ENCODE results near the gene XYLT1. TPM values are rescaled to one million over a fixed set of nuclear protein-coding genes. Genes with fewer than 3 reads are reported as not detected.

The XYLT1 gene
- total RNA-seq, 1 experiment from 2014 or later, result 25.0 TPM

DNA sequence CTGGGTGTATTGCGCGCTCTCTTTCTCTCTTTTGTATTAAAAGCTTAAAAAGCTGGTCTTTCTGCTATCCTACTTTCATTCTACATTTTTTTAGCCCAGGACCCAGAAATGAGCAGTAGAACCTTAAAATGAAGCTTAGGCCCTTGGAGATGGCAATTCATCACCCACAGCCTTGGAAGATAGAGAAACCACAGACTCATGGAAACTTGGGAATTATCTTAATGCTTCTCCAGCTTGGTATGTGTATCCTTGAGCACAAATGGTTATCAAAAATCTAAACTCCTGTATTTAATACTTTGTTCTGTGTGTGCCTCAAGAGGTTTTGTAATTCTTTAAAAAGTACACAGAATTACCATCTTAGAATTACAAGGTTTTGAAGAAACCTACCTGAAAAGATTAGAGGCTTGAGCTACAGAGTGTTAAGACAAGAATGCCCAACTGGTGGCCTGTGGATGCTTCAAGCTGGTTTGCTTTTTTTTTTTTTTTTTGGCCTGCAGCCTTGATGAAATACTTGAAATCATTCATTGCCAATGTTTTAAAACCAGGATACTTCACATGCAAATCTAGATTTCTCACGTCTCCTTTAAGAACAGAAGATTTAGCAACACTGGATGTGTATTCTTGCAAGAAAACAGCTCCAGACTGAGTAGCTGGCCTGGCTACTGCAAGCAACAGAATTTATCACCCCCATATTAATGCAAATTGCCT, 105.0 kb downstream of the XYLT1 start:
- CTCF ChIA-PET, result interaction anchor here (1.0 to 1.7 kb wide), 3 partner anchors 88 to 172 kb away, joined by 3 to 6 read pairs (median 6); no protein-coding TSS in a partner anchor
- Mint-ChIP-seq H3K4me3 (no peak overlapping the region), H3K4me1 (peaks cover 62% of the 10 kb centered on the region), H3K9me3 (no peaks in the 10 kb centered on the region), H3K36me3 (no peaks in the 10 kb centered on the region), H3K27ac (peak overlapping the region; percentile 52; the same call in 1 of the 2 replicates), H3K27me3 (ENCODE audit: low read depth) (no peaks in the 10 kb centered on the region)
- TF ChIP-seq PRRX2 (CRISPR knock-in tag; IDR thresholded peaks at IDR 0.05), result no peak
- TF ChIP-seq, protein P1, sequence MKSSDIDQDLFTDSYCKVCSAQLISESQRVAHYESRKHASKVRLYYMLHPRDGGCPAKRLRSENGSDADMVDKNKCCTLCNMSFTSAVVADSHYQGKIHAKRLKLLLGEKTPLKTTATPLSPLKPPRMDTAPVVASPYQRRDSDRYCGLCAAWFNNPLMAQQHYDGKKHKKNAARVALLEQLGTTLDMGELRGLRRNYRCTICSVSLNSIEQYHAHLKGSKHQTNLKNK (CRISPR knock-in tag; IDR thresholded peaks at IDR 0.05), result no peak
- TF ChIP-seq, protein P2, sequence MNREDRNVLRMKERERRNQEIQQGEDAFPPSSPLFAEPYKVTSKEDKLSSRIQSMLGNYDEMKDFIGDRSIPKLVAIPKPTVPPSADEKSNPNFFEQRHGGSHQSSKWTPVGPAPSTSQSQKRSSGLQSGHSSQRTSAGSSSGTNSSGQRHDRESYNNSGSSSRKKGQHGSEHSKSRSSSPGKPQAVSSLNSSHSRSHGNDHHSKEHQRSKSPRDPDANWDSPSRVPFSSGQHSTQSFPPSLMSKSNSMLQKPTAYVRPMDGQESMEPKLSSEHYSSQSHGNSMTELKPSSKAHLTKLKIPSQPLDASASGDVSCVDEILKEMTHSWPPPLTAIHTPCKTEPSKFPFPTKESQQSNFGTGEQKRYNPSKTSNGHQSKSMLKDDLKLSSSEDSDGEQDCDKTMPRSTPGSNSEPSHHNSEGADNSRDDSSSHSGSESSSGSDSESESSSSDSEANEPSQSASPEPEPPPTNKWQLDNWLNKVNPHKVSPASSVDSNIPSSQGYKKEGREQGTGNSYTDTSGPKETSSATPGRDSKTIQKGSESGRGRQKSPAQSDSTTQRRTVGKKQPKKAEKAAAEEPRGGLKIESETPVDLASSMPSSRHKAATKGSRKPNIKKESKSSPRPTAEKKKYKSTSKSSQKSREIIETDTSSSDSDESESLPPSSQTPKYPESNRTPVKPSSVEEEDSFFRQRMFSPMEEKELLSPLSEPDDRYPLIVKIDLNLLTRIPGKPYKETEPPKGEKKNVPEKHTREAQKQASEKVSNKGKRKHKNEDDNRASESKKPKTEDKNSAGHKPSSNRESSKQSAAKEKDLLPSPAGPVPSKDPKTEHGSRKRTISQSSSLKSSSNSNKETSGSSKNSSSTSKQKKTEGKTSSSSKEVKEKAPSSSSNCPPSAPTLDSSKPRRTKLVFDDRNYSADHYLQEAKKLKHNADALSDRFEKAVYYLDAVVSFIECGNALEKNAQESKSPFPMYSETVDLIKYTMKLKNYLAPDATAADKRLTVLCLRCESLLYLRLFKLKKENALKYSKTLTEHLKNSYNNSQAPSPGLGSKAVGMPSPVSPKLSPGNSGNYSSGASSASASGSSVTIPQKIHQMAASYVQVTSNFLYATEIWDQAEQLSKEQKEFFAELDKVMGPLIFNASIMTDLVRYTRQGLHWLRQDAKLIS (CRISPR knock-in tag; IDR thresholded peaks at IDR 0.05; ENCODE audit: borderline replicate concordance), result no peak
- TF ChIP-seq, protein P3, sequence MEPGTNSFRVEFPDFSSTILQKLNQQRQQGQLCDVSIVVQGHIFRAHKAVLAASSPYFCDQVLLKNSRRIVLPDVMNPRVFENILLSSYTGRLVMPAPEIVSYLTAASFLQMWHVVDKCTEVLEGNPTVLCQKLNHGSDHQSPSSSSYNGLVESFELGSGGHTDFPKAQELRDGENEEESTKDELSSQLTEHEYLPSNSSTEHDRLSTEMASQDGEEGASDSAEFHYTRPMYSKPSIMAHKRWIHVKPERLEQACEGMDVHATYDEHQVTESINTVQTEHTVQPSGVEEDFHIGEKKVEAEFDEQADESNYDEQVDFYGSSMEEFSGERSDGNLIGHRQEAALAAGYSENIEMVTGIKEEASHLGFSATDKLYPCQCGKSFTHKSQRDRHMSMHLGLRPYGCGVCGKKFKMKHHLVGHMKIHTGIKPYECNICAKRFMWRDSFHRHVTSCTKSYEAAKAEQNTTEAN (CRISPR knock-in tag; IDR thresholded peaks at IDR 0.05), result no peak
- TF ChIP-seq, protein P4, sequence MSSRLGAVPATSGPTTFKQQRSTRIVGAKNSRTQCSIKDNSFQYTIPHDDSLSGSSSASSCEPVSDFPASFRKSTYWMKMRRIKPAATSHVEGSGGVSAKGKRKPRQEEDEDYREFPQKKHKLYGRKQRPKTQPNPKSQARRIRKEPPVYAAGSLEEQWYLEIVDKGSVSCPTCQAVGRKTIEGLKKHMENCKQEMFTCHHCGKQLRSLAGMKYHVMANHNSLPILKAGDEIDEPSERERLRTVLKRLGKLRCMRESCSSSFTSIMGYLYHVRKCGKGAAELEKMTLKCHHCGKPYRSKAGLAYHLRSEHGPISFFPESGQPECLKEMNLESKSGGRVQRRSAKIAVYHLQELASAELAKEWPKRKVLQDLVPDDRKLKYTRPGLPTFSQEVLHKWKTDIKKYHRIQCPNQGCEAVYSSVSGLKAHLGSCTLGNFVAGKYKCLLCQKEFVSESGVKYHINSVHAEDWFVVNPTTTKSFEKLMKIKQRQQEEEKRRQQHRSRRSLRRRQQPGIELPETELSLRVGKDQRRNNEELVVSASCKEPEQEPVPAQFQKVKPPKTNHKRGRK (CRISPR knock-in tag; IDR thresholded peaks at IDR 0.05; ENCODE audit: borderline replicate concordance), result no peak
- no peak for TF ChIP-seq RELA (CRISPR knock-in tag; IDR thresholded peaks at IDR 0.05; ENCODE audit: borderline replicate concordance)
- TF ChIP-seq, protein P5, sequence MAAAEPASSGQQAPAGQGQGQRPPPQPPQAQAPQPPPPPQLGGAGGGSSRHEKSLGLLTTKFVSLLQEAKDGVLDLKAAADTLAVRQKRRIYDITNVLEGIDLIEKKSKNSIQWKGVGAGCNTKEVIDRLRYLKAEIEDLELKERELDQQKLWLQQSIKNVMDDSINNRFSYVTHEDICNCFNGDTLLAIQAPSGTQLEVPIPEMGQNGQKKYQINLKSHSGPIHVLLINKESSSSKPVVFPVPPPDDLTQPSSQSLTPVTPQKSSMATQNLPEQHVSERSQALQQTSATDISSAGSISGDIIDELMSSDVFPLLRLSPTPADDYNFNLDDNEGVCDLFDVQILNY (CRISPR knock-in tag; IDR thresholded peaks at IDR 0.05), result no peak
- TF ChIP-seq, protein P6, sequence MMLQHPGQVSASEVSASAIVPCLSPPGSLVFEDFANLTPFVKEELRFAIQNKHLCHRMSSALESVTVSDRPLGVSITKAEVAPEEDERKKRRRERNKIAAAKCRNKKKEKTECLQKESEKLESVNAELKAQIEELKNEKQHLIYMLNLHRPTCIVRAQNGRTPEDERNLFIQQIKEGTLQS (CRISPR knock-in tag; conservative IDR thresholded peaks at IDR 0.05), result no peak
- TF ChIP-seq FOXJ3 (CRISPR knock-in tag; IDR thresholded peaks at IDR 0.05; ENCODE audit: borderline replicate concordance), result no peak
- TF ChIP-seq, protein P7, sequence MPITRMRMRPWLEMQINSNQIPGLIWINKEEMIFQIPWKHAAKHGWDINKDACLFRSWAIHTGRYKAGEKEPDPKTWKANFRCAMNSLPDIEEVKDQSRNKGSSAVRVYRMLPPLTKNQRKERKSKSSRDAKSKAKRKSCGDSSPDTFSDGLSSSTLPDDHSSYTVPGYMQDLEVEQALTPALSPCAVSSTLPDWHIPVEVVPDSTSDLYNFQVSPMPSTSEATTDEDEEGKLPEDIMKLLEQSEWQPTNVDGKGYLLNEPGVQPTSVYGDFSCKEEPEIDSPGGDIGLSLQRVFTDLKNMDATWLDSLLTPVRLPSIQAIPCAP (CRISPR knock-in tag; IDR thresholded peaks at IDR 0.05), result no peak
- no peak for TF ChIP-seq FOXP1 (CRISPR knock-in tag; IDR thresholded peaks at IDR 0.05; ENCODE audit: borderline replicate concordance)
- TF ChIP-seq ETV6 (CRISPR knock-in tag; IDR thresholded peaks at IDR 0.05), result no peak
- TF ChIP-seq TCF7 (CRISPR knock-in tag; IDR thresholded peaks at IDR 0.05; ENCODE audit: low read depth), result no peak
- TF ChIP-seq, protein P8, sequence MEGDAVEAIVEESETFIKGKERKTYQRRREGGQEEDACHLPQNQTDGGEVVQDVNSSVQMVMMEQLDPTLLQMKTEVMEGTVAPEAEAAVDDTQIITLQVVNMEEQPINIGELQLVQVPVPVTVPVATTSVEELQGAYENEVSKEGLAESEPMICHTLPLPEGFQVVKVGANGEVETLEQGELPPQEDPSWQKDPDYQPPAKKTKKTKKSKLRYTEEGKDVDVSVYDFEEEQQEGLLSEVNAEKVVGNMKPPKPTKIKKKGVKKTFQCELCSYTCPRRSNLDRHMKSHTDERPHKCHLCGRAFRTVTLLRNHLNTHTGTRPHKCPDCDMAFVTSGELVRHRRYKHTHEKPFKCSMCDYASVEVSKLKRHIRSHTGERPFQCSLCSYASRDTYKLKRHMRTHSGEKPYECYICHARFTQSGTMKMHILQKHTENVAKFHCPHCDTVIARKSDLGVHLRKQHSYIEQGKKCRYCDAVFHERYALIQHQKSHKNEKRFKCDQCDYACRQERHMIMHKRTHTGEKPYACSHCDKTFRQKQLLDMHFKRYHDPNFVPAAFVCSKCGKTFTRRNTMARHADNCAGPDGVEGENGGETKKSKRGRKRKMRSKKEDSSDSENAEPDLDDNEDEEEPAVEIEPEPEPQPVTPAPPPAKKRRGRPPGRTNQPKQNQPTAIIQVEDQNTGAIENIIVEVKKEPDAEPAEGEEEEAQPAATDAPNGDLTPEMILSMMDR (IDR thresholded peaks at IDR 0.05), result no peak
- TF ChIP-seq, protein P9, sequence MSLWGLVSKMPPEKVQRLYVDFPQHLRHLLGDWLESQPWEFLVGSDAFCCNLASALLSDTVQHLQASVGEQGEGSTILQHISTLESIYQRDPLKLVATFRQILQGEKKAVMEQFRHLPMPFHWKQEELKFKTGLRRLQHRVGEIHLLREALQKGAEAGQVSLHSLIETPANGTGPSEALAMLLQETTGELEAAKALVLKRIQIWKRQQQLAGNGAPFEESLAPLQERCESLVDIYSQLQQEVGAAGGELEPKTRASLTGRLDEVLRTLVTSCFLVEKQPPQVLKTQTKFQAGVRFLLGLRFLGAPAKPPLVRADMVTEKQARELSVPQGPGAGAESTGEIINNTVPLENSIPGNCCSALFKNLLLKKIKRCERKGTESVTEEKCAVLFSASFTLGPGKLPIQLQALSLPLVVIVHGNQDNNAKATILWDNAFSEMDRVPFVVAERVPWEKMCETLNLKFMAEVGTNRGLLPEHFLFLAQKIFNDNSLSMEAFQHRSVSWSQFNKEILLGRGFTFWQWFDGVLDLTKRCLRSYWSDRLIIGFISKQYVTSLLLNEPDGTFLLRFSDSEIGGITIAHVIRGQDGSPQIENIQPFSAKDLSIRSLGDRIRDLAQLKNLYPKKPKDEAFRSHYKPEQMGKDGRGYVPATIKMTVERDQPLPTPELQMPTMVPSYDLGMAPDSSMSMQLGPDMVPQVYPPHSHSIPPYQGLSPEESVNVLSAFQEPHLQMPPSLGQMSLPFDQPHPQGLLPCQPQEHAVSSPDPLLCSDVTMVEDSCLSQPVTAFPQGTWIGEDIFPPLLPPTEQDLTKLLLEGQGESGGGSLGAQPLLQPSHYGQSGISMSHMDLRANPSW (CRISPR knock-in tag; conservative IDR thresholded peaks at IDR 0.05; ENCODE audit: low read depth), result no peak
- POLR2A ChIA-PET, result no interaction called here
- DNase-seq (ENCODE audit: low spot score) (no peak), ATAC-seq (no peak)
